ENCODE data around the gene KANK4.

- TF ChIP-seq, protein P1, sequence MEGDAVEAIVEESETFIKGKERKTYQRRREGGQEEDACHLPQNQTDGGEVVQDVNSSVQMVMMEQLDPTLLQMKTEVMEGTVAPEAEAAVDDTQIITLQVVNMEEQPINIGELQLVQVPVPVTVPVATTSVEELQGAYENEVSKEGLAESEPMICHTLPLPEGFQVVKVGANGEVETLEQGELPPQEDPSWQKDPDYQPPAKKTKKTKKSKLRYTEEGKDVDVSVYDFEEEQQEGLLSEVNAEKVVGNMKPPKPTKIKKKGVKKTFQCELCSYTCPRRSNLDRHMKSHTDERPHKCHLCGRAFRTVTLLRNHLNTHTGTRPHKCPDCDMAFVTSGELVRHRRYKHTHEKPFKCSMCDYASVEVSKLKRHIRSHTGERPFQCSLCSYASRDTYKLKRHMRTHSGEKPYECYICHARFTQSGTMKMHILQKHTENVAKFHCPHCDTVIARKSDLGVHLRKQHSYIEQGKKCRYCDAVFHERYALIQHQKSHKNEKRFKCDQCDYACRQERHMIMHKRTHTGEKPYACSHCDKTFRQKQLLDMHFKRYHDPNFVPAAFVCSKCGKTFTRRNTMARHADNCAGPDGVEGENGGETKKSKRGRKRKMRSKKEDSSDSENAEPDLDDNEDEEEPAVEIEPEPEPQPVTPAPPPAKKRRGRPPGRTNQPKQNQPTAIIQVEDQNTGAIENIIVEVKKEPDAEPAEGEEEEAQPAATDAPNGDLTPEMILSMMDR (IDR thresholded peaks at IDR 0.05): no peak
- no peak for TF ChIP-seq POLR2A (IDR thresholded peaks at IDR 0.05)
Measured at GRCh38 chr1:62245201-62245600, 74.0 kb downstream of the KANK4 start.
